SH-SY5Y (cell line): Measurements from ENCODE around the gene WASHC4.

ENCODE experiments used
- GATA2 ChIP-seq: IDR thresholded peaks from 2 replicates; pipeline ENCODE4 v1.6.1; 2011; ENCODE audit warnings: mild to moderate bottlenecking, low read depth, low read length
- GATA3 ChIP-seq: IDR thresholded peaks from 2 replicates; pipeline ENCODE4 v1.6.1; 2011; ENCODE audit warnings: low read depth, mild to moderate bottlenecking, low read length, moderate library complexity

WASHC4 gene

DNA sequence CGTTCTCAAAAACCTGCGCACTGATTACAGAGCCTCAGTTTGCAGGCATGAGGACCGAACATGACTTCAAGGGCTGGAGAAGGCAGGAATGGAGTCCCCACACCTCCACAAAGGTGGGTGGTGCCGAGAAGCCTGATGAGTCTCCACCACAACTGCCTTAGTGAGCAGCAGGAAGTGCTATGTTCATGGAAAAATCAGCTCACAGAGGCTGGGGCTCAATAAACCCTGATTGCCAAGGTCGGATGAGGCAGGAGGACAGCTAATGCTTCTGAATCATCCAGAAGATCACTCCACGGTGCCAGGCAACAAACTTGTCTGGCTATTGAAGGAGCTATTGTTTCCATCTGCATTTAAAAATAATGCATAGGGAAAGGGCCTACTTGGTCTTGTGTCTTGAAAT lies 97.4 kb downstream of the WASHC4 start:
- TF ChIP-seq GATA2 (no peak), GATA3 (no peak)

DNA sequence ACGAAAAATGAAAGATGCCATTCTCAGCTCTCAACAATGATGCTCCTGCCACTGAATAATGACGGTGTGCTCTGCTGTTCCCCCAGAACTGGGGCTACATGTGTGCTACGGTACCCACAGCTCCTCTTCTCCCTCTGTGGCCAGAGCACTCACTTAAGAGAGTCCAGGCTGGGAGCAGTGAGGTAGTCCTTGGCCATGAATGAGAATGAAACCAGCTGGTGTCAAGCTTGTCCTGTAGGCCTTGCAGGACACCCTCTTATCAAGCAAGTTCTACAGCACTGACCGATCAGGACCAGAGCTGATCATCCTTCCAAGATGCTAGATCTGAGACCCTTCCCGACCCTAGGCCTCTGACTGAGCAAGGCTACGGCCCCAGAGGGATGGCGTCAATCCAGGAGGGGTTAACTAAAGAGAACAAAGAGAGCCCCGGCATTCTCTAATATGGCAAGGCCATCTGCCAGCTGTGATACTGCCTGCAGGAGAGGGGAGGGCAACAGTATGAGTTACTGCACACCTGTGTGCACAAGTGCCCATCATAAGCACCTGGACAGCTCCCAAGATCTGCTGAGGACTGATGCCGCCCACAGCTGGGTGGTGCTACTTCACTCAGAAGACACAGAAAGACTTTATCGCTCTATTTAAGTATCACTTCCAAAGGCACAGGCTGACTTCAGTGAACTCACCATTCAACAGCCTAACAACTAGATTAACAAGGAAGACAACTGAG lies 98.0 kb downstream of the WASHC4 start:
- TF ChIP-seq GATA2 (no peak), GATA3 (no peak)

DNA sequence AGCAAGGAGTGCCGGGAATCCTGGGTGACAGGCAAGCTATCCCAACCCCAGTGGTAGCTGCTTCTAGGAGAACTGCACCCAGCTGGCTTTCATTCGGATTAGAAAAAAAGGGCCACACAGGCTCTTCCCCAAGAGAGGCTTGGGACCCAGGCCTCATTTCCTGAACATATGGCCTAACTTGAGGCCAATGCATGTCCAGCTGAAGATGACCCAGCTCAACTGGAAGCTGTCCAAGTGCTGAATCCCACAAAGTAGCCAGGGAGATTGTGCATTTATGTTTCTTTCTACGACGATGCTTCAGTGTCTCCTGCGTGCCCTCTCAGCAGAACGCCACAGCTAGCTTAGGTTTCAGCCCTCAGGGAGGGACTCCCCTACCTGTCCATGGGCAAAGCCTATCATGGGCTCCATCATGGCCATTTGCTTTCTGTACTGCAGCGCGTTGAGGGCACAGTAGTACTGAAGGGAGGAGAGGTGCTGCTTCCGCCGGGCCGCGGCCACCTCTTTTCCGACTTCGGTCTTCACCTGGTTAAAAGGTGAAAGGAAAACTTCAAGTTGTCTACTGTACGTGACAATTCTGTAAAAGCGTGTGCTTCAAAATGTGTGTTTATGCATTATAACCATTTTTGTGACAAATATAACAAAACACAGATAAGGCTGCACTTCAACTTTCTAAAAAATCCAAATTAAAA lies 99.3 kb downstream of the WASHC4 start:
- TF ChIP-seq GATA3 = no peak
- TF ChIP-seq GATA2 = no peak

DNA sequence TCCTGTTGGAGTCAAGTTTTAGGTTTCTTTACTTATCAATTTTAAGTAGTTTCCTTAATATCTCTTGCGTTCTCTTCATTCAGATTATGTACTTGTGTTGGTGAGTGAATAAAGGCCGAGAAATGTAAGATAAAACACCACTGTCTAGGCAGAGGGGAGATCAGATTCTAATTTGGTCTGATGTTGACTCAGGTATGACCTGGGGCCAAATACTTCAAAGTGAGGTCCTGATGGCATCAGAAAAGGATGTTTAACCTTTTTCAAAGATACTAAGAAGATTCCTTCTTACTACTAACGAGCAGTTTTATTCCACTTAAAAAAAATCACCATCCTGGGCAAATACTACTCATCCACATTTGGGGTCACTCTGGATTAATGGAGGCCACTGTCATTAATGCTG lies 101.6 kb downstream of the WASHC4 start:
- TF ChIP-seq GATA3 (no peak), GATA2 (no peak)

DNA sequence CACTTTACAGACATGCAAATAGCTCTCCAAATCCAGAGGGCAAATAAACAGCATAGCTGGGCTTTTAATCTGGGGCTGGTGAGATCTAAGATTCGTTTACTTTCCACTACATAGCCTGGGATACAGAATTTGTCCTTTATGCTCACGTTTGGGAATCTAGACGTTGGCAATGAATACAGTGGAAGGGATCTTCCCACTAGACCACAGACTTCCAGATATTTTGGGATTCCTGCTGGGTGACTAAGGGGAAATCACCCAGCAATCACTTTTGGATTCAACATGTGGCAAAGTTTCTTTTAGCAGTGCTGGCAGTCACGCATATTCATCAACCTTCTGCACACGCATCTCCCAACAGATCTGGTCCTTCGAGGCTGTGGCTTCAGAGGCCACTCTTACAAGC lies 104.9 kb downstream of the WASHC4 start:
- no peak for TF ChIP-seq GATA2

DNA sequence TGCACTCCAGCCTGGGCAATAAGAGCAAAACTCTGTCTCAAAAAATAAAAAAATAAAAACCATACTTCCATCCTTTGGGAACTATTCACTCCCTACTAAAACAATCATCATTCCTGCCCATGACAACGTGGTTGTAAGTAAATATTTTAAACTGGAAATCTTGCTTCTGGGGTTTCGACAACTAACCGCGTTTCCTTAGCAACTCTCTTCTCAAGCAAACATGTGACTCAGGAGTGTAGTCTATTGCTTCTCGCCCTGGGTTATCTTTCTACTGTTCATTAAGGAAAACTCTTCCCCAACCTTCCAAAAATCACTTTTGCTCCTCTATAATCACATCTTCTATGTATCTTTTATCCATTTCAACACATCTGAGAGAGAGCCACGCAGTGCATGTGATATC lies 106.6 kb downstream of the WASHC4 start:
- TF ChIP-seq GATA3 (no peak), GATA2 (no peak)

DNA sequence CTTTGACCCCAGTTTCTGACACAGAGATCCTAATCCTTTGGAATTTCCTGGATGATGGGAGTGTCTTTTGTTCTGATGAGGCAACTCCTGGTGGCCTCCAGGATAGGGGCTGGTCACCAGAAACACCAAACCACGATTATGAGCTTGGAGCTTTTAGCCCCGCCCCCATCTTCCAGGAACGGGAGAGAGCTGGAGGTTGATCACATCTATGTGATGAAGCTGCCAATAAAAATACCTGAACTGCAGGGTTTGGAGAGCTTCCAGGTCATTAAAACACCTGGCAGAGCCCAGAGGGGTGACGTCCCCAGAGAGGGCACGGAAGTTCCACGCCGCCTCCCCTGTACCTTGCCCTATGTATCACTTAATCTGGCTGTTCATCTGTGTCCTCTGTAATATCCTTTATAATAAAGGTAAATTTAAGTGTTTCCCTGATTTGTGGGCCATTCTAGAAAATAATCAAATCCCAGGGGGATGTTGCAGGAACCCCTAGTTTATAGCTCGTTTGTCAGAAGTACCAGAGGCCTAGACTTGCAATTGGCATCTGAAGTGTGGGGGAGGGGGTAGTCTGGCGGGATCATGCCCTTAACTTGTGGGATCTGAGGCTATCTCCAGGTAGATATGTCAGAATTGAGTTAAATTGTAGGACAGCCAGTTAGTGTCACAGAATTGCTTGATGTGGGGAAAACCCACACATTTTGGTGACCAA lies 107.3 kb downstream of the WASHC4 start:
- TF ChIP-seq GATA3 (no peak), GATA2 (no peak)

DNA sequence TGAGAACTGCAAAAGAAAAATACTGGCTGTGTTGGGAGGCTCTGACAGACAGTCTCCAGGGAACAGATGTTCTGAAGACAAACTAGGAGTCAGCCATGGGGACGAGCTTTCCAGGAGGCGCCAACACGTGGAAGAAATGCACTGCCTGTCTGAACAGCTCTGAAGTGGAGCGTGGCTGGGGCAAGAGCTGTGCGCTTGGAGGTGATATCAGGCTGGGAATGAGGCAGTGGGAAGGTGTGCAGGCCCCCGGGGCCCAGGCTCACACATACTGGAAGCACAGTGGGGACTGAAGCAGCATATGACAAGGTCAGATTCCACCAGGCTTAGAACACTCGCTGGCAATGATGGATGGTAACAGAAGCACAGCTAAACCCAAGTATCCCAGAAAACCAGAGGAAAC lies 110.9 kb downstream of the WASHC4 start:
- TF ChIP-seq GATA3 (no peak), GATA2 (no peak)
